NCI-H510A treated with DMSO at 0.1 percent for 48 hours (cell line): ENCODE data around the gene MALL.
A peak's percentile ranks its signal among the peaks of the same experiment; 100 is the strongest.
"Not testable (repeated sequence)": the region's sequence is repeated elsewhere in the genome, so short reads cannot be mapped to it uniquely, and the experiment has no call there.

Experiments
- DNase-seq: peaks from one replicate; lab custom pipeline; 2025; lab: John Stamatoyannopoulos, UW

MALL gene

GRCh38 chr2:110115291-110116032 lies at the start of gene MALL:
Gene MALL (minus strand): TSS chr2:110115822. CDS start chr2:110115792, 30 bp downstream.
- no peak for DNase-seq

GRCh38 chr2:110157153-110157793 lies 41.7 kb upstream of the MALL start:
- DNase-seq: peak; percentile 66

- not testable (repeated sequence) for DNase-seq
These were observed 39.2 kb upstream of the MALL start for GRCh38 chr2:110154828-110155227.

- DNase-seq: not testable (repeated sequence)
These were observed 38.6 kb upstream of the MALL start for GRCh38 chr2:110154188-110154587.

- no peak for DNase-seq
These were observed 37.8 kb upstream of the MALL start for GRCh38 chr2:110153416-110153815.

GRCh38 chr2:110152943-110153342 lies 37.3 kb upstream of the MALL start:
- no peak for DNase-seq

GRCh38 chr2:110149330-110150220 lies 34.0 kb upstream of the MALL start:
- no peak for DNase-seq

- no peak for DNase-seq
These were observed 31.3 kb upstream of the MALL start for GRCh38 chr2:110146945-110147332.

GRCh38 chr2:110146183-110146944 lies 30.7 kb upstream of the MALL start:
- DNase-seq: no peak

- no peak for DNase-seq
These were observed 28.4 kb upstream of the MALL start for GRCh38 chr2:110143982-110144381.

- no peak for DNase-seq
These were observed 24.8 kb upstream of the MALL start for GRCh38 chr2:110140401-110140800.

GRCh38 chr2:110134025-110134424 lies 18.4 kb upstream of the MALL start:
- no peak for DNase-seq

- no peak for DNase-seq
These were observed 15.5 kb upstream of the MALL start for GRCh38 chr2:110131166-110131565.

GRCh38 chr2:110130757-110131156 lies 15.1 kb upstream of the MALL start:
- DNase-seq: no peak

GRCh38 chr2:110126906-110127305 lies 11.3 kb upstream of the MALL start:
- DNase-seq: peak; percentile 31

- peak; percentile 55 for DNase-seq
These were observed 10.6 kb upstream of the MALL start for GRCh38 chr2:110126086-110126773.

GRCh38 chr2:110124939-110125691 lies 9.5 kb upstream of the MALL start:
- DNase-seq: no peak

- peak; percentile 30 for DNase-seq
These were observed 8.6 kb upstream of the MALL start for GRCh38 chr2:110124038-110124825.

- DNase-seq: no peak
These were observed 6.0 kb upstream of the MALL start for GRCh38 chr2:110121592-110121991.

GRCh38 chr2:110121052-110121334 lies 5.4 kb upstream of the MALL start:
- no peak for DNase-seq
